Measurements from ENCODE around the gene TNNI3K.

DNA sequence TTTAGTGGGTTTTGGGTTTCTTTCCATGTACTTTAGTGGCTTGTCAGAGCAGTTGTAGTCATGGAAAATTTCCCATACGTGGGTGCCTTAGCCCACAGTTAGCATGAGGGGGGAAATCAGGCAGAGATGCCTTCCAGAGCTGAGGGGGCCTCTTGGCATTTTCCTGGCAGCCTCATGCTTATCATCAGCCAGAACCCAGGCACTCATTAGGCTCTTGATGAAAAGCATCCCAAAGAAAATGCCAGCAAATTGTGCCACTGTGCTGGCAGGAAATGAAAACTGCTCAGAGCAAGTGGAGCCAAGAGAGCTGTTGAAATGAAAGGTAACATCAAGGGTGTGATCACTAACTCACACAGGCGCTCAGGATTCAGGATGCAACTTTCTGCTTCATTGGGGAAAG, 128.0 kb downstream of the TNNI3K start:
- TF ChIP-seq CTCF (IDR thresholded peaks at IDR 0.05) (no peak), POLR2A (IDR thresholded peaks at IDR 0.05) (no peak), POLR2AphosphoS5 (IDR thresholded peaks at IDR 0.05) (no peak), EP300 (IDR thresholded peaks at IDR 0.05) (no peak)
